GM19238 (cell line): ENCODE data around the gene TRPM3.

ENCODE experiments used
- DNase-seq: peaks from one replicate; pipeline ENCODE4 v3.0.0; 2011; ENCODE audit warnings: low spot score; ENCODE audit not compliant: insufficient read length

Gene TRPM3

GRCh38 chr9:71121275-71122021, at the start of gene TRPM3:
Gene TRPM3, minus strand, starts transcription at chr9:71121621. Its CDS starts 267 bp downstream, at chr9:71121354.
- DNase-seq, result no peak

GRCh38 chr9:71168418-71168817, 47.0 kb upstream of the TRPM3 start:
- DNase-seq, result no peak

- DNase-seq, result no peak
These were observed 40.7 kb upstream of the TRPM3 start for GRCh38 chr9:71162126-71162525.

- DNase-seq, result no peak
These were observed 36.3 kb upstream of the TRPM3 start for GRCh38 chr9:71157731-71158130.

- no peak for DNase-seq
These were observed 25.9 kb upstream of the TRPM3 start for GRCh38 chr9:71147368-71147767.

GRCh38 chr9:71146511-71146910, 25.1 kb upstream of the TRPM3 start:
- DNase-seq, result no peak

- no peak for DNase-seq
These were observed 23.8 kb upstream of the TRPM3 start for GRCh38 chr9:71145179-71145578.

- no peak for DNase-seq
These were observed 23.1 kb upstream of the TRPM3 start for GRCh38 chr9:71144495-71144894.

- no peak for DNase-seq
These were observed 15.3 kb upstream of the TRPM3 start for GRCh38 chr9:71136696-71137095.

- DNase-seq, result no peak
These were observed 9.7 kb upstream of the TRPM3 start for GRCh38 chr9:71131145-71131544.

- no peak for DNase-seq
These were observed 9.1 kb upstream of the TRPM3 start for GRCh38 chr9:71130521-71130920.

GRCh38 chr9:71128796-71129195, 7.4 kb upstream of the TRPM3 start:
- no peak for DNase-seq

GRCh38 chr9:71127301-71127700, 5.9 kb upstream of the TRPM3 start:
- no peak for DNase-seq

GRCh38 chr9:71122421-71122820, 1.0 kb upstream of the TRPM3 start:
- DNase-seq, result no peak

- no peak for DNase-seq
These were observed 528 bp upstream of the TRPM3 start for GRCh38 chr9:71122022-71122275.

GRCh38 chr9:71120501-71121247, 747 bp downstream of the TRPM3 start:
- no peak for DNase-seq

- no peak for DNase-seq
These were observed 1.7 kb downstream of the TRPM3 start for GRCh38 chr9:71119746-71120145.

- no peak for DNase-seq
These were observed 3.1 kb downstream of the TRPM3 start for GRCh38 chr9:71118324-71118723.

- no peak for DNase-seq
These were observed 5.9 kb downstream of the TRPM3 start for GRCh38 chr9:71115448-71115975.

- DNase-seq, result no peak
These were observed 8.6 kb downstream of the TRPM3 start for GRCh38 chr9:71112866-71113265.

- no peak for DNase-seq
These were observed 12.5 kb downstream of the TRPM3 start for GRCh38 chr9:71108937-71109336.

- DNase-seq, result no peak
These were observed 14.4 kb downstream of the TRPM3 start for GRCh38 chr9:71106992-71107391.

- DNase-seq, result no peak
These were observed 16.2 kb downstream of the TRPM3 start for GRCh38 chr9:71105192-71105591.
